SU-DHL-6 (cell line): ENCODE measurements around the gene ZNF536.

Source experiments
- EZH2phosphoT487 ChIP-seq: fragments of 200-600 bp; sonication (generic), shearing (Covaris generic); conservative IDR thresholded peaks from 2 replicates; pipeline ENCODE4 v1.6.1; 2018; ENCODE audit warnings: mild to moderate bottlenecking, antibody characterized with exemption, low read length, moderate library complexity, mixed read lengths
- TF ChIP-seq, protein P1 (sequence below): fragments of 200-600 bp; sonication (generic); IDR thresholded peaks from one replicate; pipeline ENCODE4 v1.5.1; 2017; ENCODE audit warnings: antibody characterized with exemption, mild to moderate bottlenecking, low read length, moderate library complexity; ENCODE audit not compliant: insufficient read depth, poor library complexity, severe bottlenecking

DNA sequence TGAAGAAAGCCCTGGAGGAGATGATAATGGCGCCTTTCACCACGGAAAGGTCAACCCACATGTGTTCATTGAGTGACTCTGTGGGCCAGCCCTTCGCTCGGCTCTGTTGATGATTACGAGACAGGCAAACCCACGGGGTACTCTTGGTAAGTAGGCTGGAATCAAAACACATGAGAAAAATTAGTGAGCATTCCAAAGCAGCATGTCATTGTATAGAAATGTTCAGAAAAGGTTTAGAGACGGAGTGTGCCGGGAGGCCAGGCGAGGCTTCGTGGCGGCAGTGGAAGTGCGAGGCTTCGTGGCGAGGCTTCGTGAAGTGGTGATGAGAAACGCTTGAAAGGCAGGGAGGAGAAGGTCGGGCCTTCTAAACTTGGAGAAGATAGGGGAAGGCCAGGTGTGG is 144.3 kb downstream of the ZNF536 start:
- TF ChIP-seq, protein P1, sequence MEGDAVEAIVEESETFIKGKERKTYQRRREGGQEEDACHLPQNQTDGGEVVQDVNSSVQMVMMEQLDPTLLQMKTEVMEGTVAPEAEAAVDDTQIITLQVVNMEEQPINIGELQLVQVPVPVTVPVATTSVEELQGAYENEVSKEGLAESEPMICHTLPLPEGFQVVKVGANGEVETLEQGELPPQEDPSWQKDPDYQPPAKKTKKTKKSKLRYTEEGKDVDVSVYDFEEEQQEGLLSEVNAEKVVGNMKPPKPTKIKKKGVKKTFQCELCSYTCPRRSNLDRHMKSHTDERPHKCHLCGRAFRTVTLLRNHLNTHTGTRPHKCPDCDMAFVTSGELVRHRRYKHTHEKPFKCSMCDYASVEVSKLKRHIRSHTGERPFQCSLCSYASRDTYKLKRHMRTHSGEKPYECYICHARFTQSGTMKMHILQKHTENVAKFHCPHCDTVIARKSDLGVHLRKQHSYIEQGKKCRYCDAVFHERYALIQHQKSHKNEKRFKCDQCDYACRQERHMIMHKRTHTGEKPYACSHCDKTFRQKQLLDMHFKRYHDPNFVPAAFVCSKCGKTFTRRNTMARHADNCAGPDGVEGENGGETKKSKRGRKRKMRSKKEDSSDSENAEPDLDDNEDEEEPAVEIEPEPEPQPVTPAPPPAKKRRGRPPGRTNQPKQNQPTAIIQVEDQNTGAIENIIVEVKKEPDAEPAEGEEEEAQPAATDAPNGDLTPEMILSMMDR: no peak
- TF ChIP-seq EZH2phosphoT487: no peak
